Esophagus mucosa (tissue), 1 donor: ENCODE measurements around the gene STPG4. TPM values are rescaled to one million over a fixed set of nuclear protein-coding genes. Genes with fewer than 3 reads are reported as not detected.
"Not testable (repeated sequence)": the region's sequence is repeated elsewhere in the genome, so short reads cannot be mapped to it uniquely, and the experiment has no call there.

Source experiments
- ATAC-seq: fragments of 200-7000 bp; cut with Tn5 transposase; one replicate; pipeline ENCODE4 v1.9.1; 2020
- total RNA-seq: library from RNA; stranded (reverse); gene quantifications from one replicate; pipeline ENCODE4 v1.2.4, GENCODE V29; 2023
- donor health status: DM: yes; HTN: yes; CAD: no.

Gene STPG4
- total RNA-seq, 1 donor from 2014 or later: 0.16 TPM

- ATAC-seq: no peak
These were observed 18.0 kb upstream of the STPG4 start for GRCh38 chr2:47172922-47173695.

GRCh38 chr2:47172156-47172921, 17.2 kb upstream of the STPG4 start:
- ATAC-seq: no peak

- no peak for ATAC-seq
These were observed 14.7 kb upstream of the STPG4 start for GRCh38 chr2:47169784-47170183.

GRCh38 chr2:47168895-47169294, 13.8 kb upstream of the STPG4 start:
- ATAC-seq: not testable (repeated sequence)

GRCh38 chr2:47167149-47167548, 12.0 kb upstream of the STPG4 start:
- no peak for ATAC-seq

GRCh38 chr2:47165001-47165555, 10.0 kb upstream of the STPG4 start:
- ATAC-seq: no peak

- no peak for ATAC-seq
These were observed 7.7 kb upstream of the STPG4 start for GRCh38 chr2:47162780-47163179.

GRCh38 chr2:47161475-47161874, 6.4 kb upstream of the STPG4 start:
- ATAC-seq: no peak

- no peak for ATAC-seq
These were observed 5.6 kb upstream of the STPG4 start for GRCh38 chr2:47160660-47161059.

- no peak for ATAC-seq
These were observed 5.1 kb upstream of the STPG4 start for GRCh38 chr2:47160211-47160610.

GRCh38 chr2:47159627-47160026, 4.5 kb upstream of the STPG4 start:
- no peak for ATAC-seq

- no peak for ATAC-seq
These were observed 3.5 kb upstream of the STPG4 start for GRCh38 chr2:47158576-47158975.

- ATAC-seq: no peak
These were observed 2.3 kb downstream of the STPG4 start for GRCh38 chr2:47152803-47153202.

- no peak for ATAC-seq
These were observed 4.9 kb downstream of the STPG4 start for GRCh38 chr2:47150175-47150574.

- ATAC-seq: no peak
These were observed 8.1 kb downstream of the STPG4 start for GRCh38 chr2:47147021-47147420.

GRCh38 chr2:47145466-47145865, 9.6 kb downstream of the STPG4 start:
- no peak for ATAC-seq

- ATAC-seq: no peak
These were observed 13.6 kb downstream of the STPG4 start for GRCh38 chr2:47141520-47141919.

- ATAC-seq: no peak
These were observed 20.6 kb downstream of the STPG4 start for GRCh38 chr2:47134386-47135090.

GRCh38 chr2:47133046-47133445, 22.1 kb downstream of the STPG4 start:
- ATAC-seq: no peak

GRCh38 chr2:47129191-47129706, 25.9 kb downstream of the STPG4 start:
- ATAC-seq: no peak

- no peak for ATAC-seq
These were observed 26.4 kb downstream of the STPG4 start for GRCh38 chr2:47128705-47129104.

- ATAC-seq: no peak
These were observed 27.1 kb downstream of the STPG4 start for GRCh38 chr2:47127862-47128543.
